Neutrophil (primary cell): Measurements from ENCODE around the gene NINL.

Experiments
- H3K27ac ChIP-seq: fragments of 200-600 bp; sonication (generic); 2 replicates; pipeline ENCODE4 v1.5.1; 2016; ENCODE audit warnings: mild to moderate bottlenecking, moderate library complexity
- H3K27me3 ChIP-seq: fragments of 200-600 bp; sonication (generic); 2 replicates; pipeline ENCODE4 v1.6.0; 2016; ENCODE audit warnings: mild to moderate bottlenecking
- H3K36me3 ChIP-seq: fragments of 200-600 bp; sonication (generic); 2 replicates; pipeline ENCODE4 v1.5.1; 2017
- H3K4me1 ChIP-seq, 2 experiments: fragments of 200-600 bp in 1 of 2; sonication (generic) in 1 of 2; 1 replicate in 1 of 2; 2 replicates in 1 of 2; pipeline versions ENCODE4 v1.5.1 to v1.6.1; 2013 to 2016; ENCODE audit warnings: low read depth in 1 of 2, low read length in 1 of 2, mild to moderate bottlenecking in 1 of 2, moderate library complexity in 1 of 2; ENCODE audit not compliant: control insufficient read depth in 1 of 2, insufficient read depth in 1 of 2
- H3K4me3 ChIP-seq, 2 experiments: fragments of 200-600 bp in 1 of 2; sonication (generic) in 1 of 2; 1 replicate in 1 of 2; 2 replicates in 1 of 2; pipeline ENCODE4 v1.5.1; 2013 to 2016; ENCODE audit warnings: low read depth in 1 of 2, low read length in 1 of 2, mild to moderate bottlenecking in 1 of 2, moderate library complexity in 1 of 2
- H3K9me3 ChIP-seq: fragments of 200-600 bp; sonication (generic); 2 replicates; pipeline ENCODE4 v1.5.1; 2016
- TF ChIP-seq, protein P1 (sequence below): fragments of 200-600 bp; sonication (generic); IDR thresholded peaks from 2 replicates; pipeline ENCODE4 v1.5.1; 2016; ENCODE audit warnings: antibody characterized with exemption

The NINL gene

DNA sequence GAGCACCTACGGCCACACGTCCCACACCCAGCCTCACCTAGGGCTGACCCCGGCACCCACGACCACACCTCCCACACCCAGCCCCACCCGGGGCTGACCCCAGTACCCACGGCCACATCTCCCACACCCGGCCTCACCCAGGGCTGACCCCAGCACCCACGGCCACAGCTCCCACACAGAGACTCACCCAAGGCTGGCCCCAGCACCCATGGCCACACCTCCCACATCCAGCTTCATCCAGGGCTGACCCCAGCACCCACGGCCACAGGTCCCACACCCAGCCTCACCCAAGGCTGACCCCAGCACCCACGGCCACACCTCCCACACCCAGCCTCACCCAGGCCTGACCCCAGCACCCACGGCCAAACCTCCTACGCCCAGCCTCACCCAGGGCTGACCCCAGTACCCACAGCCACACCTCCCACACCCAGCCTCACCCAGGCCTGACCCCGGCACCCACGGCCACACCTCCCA is 36.7 kb downstream of the NINL start:
- TF ChIP-seq, protein P1, sequence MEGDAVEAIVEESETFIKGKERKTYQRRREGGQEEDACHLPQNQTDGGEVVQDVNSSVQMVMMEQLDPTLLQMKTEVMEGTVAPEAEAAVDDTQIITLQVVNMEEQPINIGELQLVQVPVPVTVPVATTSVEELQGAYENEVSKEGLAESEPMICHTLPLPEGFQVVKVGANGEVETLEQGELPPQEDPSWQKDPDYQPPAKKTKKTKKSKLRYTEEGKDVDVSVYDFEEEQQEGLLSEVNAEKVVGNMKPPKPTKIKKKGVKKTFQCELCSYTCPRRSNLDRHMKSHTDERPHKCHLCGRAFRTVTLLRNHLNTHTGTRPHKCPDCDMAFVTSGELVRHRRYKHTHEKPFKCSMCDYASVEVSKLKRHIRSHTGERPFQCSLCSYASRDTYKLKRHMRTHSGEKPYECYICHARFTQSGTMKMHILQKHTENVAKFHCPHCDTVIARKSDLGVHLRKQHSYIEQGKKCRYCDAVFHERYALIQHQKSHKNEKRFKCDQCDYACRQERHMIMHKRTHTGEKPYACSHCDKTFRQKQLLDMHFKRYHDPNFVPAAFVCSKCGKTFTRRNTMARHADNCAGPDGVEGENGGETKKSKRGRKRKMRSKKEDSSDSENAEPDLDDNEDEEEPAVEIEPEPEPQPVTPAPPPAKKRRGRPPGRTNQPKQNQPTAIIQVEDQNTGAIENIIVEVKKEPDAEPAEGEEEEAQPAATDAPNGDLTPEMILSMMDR: no peak
- Histone ChIP-seq H3K9me3 (no peaks in the 10 kb centered on the region), H3K36me3 (no peaks in the 10 kb centered on the region), H3K4me1 (no peaks in the 10 kb centered on the region), H3K27me3 (no peaks in the 10 kb centered on the region), H3K27ac (no peak overlapping the region), H3K4me3 (no peak overlapping the region)

DNA sequence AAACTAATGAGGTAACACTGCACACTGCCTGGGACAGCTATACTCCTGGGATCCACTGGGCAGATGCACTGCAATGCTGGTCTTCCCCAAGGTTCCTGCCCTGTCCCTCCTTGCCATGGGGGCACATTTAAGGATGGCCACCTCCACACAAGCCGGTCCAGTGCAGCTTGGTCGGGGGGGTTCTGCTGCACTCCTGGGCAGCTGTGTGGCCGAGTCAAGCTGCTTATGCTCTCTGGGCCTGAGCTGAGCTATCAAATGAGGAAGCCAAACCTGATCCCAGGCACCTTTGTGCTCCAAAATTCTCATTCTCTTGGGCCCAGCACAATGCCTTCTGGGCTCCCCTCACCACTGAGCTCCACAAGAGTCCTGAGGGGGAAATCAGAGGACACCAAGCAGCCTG is 37.3 kb downstream of the NINL start:
- Histone ChIP-seq H3K4me3 (no peak overlapping the region), H3K27ac (no peak overlapping the region), H3K9me3 (no peaks in the 10 kb centered on the region), H3K36me3 (no peaks in the 10 kb centered on the region), H3K4me1 (no peaks in the 10 kb centered on the region), H3K27me3 (no peaks in the 10 kb centered on the region)
- TF ChIP-seq, protein P1: no peak

DNA sequence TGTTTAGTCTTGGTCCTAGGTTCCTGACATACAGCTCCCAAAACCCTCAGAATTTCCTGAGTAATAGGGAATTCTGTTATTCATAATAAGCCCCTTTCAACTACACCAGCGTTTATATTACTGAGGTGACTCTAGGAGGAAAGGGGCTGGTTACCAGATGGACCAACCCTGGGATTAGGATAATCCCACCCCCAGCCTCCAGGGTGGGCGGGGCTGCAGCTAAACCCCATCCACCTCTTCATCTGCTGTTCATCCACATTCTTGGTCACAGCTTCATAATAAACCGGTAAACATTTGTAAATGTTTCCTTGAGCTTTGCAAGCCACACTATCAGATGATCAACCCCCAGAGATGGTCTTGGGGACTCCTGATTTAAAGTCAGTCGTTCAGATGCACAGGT is 38.3 kb downstream of the NINL start:
- Histone ChIP-seq H3K27me3 (no peaks in the 10 kb centered on the region), H3K36me3 (no peaks in the 10 kb centered on the region), H3K27ac (no peak overlapping the region), H3K9me3 (no peaks in the 10 kb centered on the region), H3K4me3 (no peak overlapping the region), H3K4me1 (no peaks in the 10 kb centered on the region)
- TF ChIP-seq, protein P1: no peak

DNA sequence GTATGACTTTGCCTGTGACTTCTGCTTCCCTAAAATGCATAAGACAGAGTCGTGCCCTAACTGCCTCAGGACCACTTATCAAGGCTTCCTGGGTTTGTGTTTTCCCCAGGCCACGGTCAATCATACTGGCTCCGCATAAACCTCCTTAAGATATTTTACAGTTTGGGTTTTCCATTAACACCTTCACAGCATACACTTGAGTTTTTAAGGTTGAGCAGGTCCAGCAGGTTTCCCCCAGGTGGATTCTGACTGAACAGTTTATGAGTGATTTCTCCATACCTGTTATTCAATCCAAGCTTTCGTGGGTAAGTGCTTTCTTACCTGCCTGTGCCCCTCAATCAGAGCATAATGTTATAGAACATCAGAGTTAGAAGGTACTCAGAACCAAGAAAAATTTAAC is 39.3 kb downstream of the NINL start:
- no peak overlapping the region for H3K27ac ChIP-seq
- no peaks in the 10 kb centered on the region for H3K9me3 ChIP-seq
- H3K36me3 ChIP-seq: no peaks in the 10 kb centered on the region
- no peak overlapping the region for H3K4me3 ChIP-seq
- H3K27me3 ChIP-seq: no peaks in the 10 kb centered on the region
- H3K4me1 ChIP-seq: no peaks in the 10 kb centered on the region
- TF ChIP-seq, protein P1: no peak

DNA sequence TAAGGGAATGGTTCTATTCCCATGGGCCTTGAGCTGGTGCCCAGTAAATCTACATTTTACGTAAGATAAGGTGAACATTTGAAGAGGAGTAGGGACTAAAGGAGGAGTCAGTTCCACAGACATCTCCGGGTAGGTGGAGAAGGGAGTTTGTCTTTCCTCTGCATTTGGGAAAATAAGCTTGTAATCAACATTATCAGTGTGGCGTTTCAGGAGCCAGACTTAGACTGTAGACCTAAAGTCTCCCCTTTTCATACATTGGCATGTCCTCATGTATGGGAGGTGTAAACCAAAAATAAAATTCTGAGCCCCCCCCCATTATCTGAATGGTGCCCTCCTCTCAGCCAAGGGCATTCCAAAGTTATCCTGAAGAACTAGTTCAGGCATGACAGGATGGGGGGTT is 40.2 kb downstream of the NINL start:
- Histone ChIP-seq H3K36me3 (no peaks in the 10 kb centered on the region), H3K27me3 (no peaks in the 10 kb centered on the region), H3K9me3 (no peaks in the 10 kb centered on the region), H3K27ac (no peak overlapping the region), H3K4me1 (no peaks in the 10 kb centered on the region), H3K4me3 (no peak overlapping the region)
- TF ChIP-seq, protein P1: no peak

DNA sequence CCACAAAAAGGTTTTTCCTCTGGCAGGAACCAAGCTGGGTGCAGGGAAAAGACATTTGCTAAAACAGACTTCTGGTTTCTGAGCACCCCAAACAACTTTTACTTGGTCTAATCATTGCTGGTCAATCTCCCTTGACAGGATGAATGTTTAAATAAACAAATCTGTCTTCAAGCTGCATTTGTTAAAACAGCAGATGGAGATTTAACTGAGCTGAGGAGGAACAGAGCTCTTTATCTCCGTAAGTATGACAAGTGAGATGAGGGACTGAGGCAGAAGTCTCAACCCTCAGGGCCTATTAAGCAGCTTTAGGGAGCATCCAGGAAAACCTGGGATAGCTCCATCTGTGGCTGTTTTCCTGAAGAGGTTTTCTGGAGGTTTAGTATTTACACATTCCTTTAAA is 40.6 kb downstream of the NINL start:
- Histone ChIP-seq H3K4me3 (no peak overlapping the region), H3K27me3 (no peaks in the 10 kb centered on the region), H3K36me3 (no peaks in the 10 kb centered on the region), H3K9me3 (no peaks in the 10 kb centered on the region), H3K27ac (no peak overlapping the region), H3K4me1 (no peaks in the 10 kb centered on the region)
- TF ChIP-seq, protein P1: no peak
